Lower leg skin (tissue), 3 donors: ENCODE results near the gene PIK3CB.

ENCODE experiments used
- CTCF ChIP-seq, 3 donors: fragments of 450-650 bp; IDR thresholded peaks; one replicate each; pipeline ENCODE4 v1.5.1; 2016; ENCODE audit warnings: antibody characterized with exemption in 3 of 3, mild to moderate bottlenecking in 3 of 3, moderate library complexity in 2 of 3
- POLR2A ChIP-seq, 2 donors: fragments of 450-650 bp; IDR thresholded peaks; one replicate each; pipeline ENCODE4 v1.6.1; 2016 to 2017; ENCODE audit warnings: antibody characterized with exemption in 2 of 2, mild to moderate bottlenecking in 1 of 2, moderate library complexity in 1 of 2

DNA sequence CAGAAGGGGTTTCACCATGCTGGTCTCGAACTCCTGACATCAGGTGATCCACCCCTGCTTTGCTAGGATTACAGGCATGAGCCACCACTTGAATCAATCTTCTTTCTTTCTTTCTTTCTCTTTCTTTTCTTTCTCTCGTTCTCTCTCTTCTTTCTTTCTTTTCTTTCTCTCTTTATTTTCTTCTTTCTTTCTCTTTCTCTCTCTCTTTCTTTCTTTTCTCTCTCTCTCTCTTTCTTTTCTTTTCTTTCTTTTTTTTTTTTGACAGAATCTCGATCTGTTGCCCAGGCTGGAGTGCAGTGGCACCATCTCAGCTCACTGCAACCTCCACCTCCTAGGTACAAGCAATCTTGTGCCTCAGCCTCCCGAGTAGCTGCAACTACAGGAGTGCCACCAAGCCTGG is 37.9 kb upstream of the PIK3CB start:
- TF ChIP-seq CTCF (IDR thresholded peaks at IDR 0.05) (no peak), POLR2A (IDR thresholded peaks at IDR 0.05) (no peak)
